ENCODE results near the gene LYPD6B. TPM values are rescaled to one million over a fixed set of nuclear protein-coding genes. Genes with fewer than 3 reads are reported as not detected.

The LYPD6B gene
- total and polyA plus RNA-seq, 2 donors (not counting 3 experiments of a cell fraction or from before 2014, with no cell fraction given): not detected

GRCh38 chr2:149001496-149001895 lies 37.0 kb upstream of the LYPD6B start:
- H3K9me3 ChIP-seq (replicated peaks; ENCODE audit: control insufficient read depth, insufficient read depth, low read length): no peaks in the 10 kb centered on the region
- peaks cover 0 to 7% of the 10 kb centered on the region in 2 experiments for H3K27me3 ChIP-seq (ENCODE audit: control insufficient read depth in 2 of 2, insufficient read depth in 2 of 2, low read length in 2 of 2)
- H4K20me1 ChIP-seq (replicated peaks; ENCODE audit: control insufficient read depth, extremely low read depth, insufficient read depth, low read length): no peaks in the 10 kb centered on the region
- no TSS peak for BruUV-seq (replicated peaks)
- no peaks in the 10 kb centered on the region for H3K79me2 ChIP-seq (ENCODE audit: control insufficient read depth, insufficient read depth, low read length)
- no peak for DNase-seq (ENCODE audit: low read depth, low spot score)
- no peak overlapping the region for H2AFZ ChIP-seq (ENCODE audit: low read depth, low read length)
- no peak overlapping the region for H3K4me3 ChIP-seq (replicated peaks in 1 of 3; ENCODE audit: insufficient read depth in 1 of 3, low read depth in 1 of 3, low read length in 3 of 3)
- intact Hi-C loops (cut with micrococcal nuclease): no loop called here
- FAIRE-seq: no peak
- no peak overlapping the region for H3K4me2 ChIP-seq (ENCODE audit: insufficient read depth, low read length)
- H3K36me3 ChIP-seq (ENCODE audit: control insufficient read depth in 2 of 2, extremely low read depth in 1 of 2, insufficient read depth in 2 of 2, low read length in 2 of 2): no peaks in the 10 kb centered on the region
- TF ChIP-seq JUN (IDR thresholded peaks at IDR 0.05; ENCODE audit: borderline replicate concordance, insufficient read depth, insufficient read length, low read depth) (no peak), EZH2 (IDR thresholded peaks at IDR 0.05; ENCODE audit: borderline replicate concordance, low read depth, low read length, severe bottlenecking) (no peak), CTCF (IDR thresholded peaks at IDR 0.05; ENCODE audit: extremely low read depth in 1 of 2, insufficient read depth in 1 of 2, low read depth in 1 of 2, low read length in 2 of 2) (no peak), MAX (IDR thresholded peaks at IDR 0.05; ENCODE audit: insufficient read depth, insufficient read length) (no peak), MYC (IDR thresholded peaks at IDR 0.05; ENCODE audit: low read depth, low read length) (no peak), FOS (IDR thresholded peaks at IDR 0.05; ENCODE audit: borderline replicate concordance, insufficient read depth, low read length) (no peak), POLR2AphosphoS5 (IDR thresholded peaks at IDR 0.05; ENCODE audit: insufficient read depth, low read depth, low read length) (no peak), POLR2A (IDR thresholded peaks at IDR 0.05; ENCODE audit: low read depth, low read length) (no peak), GATA2 (IDR thresholded peaks at IDR 0.05; ENCODE audit: insufficient read depth, insufficient read length, low read depth, low read length) (no peak)
- no peaks in the 10 kb centered on the region for H3K9me1 ChIP-seq (replicated peaks; ENCODE audit: control insufficient read depth, extremely low read depth, insufficient read depth, low read length)
- ChIA-PET POLR2A (no interaction called here), CTCF (interaction anchor here (1.0 kb wide), 1 partner anchor 16 kb away, joined by 6 read pairs; no protein-coding TSS in a partner anchor)
- dilution Hi-C loops (cut with MboI; ENCODE audit: extremely low pct_ligation_motif_present, low sequenced_read_pairs): no loop called here
- H3K4me1 ChIP-seq (ENCODE audit: control insufficient read depth, extremely low read depth, insufficient read depth, low read length): no peaks in the 10 kb centered on the region
- no peak overlapping the region for H3K9ac ChIP-seq (replicated peaks; ENCODE audit: extremely low read depth, insufficient read depth, low read length)
- H3K27ac ChIP-seq (ENCODE audit: insufficient read depth, low read depth, low read length): no peak overlapping the region

Measured in endothelial cell of umbilical vein (primary cell).